ENCODE data around the gene PRKCE.
"Not testable (repeated sequence)": the region's sequence is repeated elsewhere in the genome, so short reads cannot be mapped to it uniquely, and the experiment has no call there.

Gene PRKCE

GRCh38 chr2:45837812-45838341 lies 186.4 kb downstream of the PRKCE start:
- DNase-seq (ENCODE audit: low read depth): no peak

GRCh38 chr2:45839508-45840251 lies 188.2 kb downstream of the PRKCE start:
- no peak for DNase-seq (ENCODE audit: low read depth)

- DNase-seq (ENCODE audit: low read depth): no peak
Measured at GRCh38 chr2:45840481-45840880, 189.0 kb downstream of the PRKCE start.

GRCh38 chr2:45841752-45842407 lies 190.4 kb downstream of the PRKCE start:
- no peak for DNase-seq (ENCODE audit: low read depth)

- no peak for DNase-seq (ENCODE audit: low read depth)
Measured at GRCh38 chr2:45843136-45843535, 191.7 kb downstream of the PRKCE start.

GRCh38 chr2:45844796-45845457 lies 193.5 kb downstream of the PRKCE start:
- no peak for DNase-seq (ENCODE audit: low read depth)

GRCh38 chr2:45845566-45845965 lies 194.1 kb downstream of the PRKCE start:
- no peak for DNase-seq (ENCODE audit: low read depth)

GRCh38 chr2:45849491-45850283 lies 198.2 kb downstream of the PRKCE start:
- no peak for DNase-seq (ENCODE audit: low read depth)

- no peak for DNase-seq (ENCODE audit: low read depth)
Measured at GRCh38 chr2:45850558-45850957, 199.1 kb downstream of the PRKCE start.

- no peak for DNase-seq (ENCODE audit: low read depth)
Measured at GRCh38 chr2:45851111-45851510, 199.6 kb downstream of the PRKCE start.

- no peak for DNase-seq (ENCODE audit: low read depth)
Measured at GRCh38 chr2:45851576-45852304, 200.3 kb downstream of the PRKCE start.

GRCh38 chr2:45852450-45853150 lies 201.1 kb downstream of the PRKCE start:
- DNase-seq (ENCODE audit: low read depth): no peak

GRCh38 chr2:45855374-45855773 lies 203.9 kb downstream of the PRKCE start:
- no peak for DNase-seq (ENCODE audit: low read depth)

- DNase-seq (ENCODE audit: low read depth): no peak
Measured at GRCh38 chr2:45856391-45857274, 205.2 kb downstream of the PRKCE start.

GRCh38 chr2:45857275-45857609 lies 205.8 kb downstream of the PRKCE start:
- no peak for DNase-seq (ENCODE audit: low read depth)

- DNase-seq (ENCODE audit: low read depth): no peak
Measured at GRCh38 chr2:45857867-45858520, 206.5 kb downstream of the PRKCE start.

GRCh38 chr2:45858872-45859271 lies 207.4 kb downstream of the PRKCE start:
- not testable (repeated sequence) for DNase-seq (ENCODE audit: low read depth)

GRCh38 chr2:45859682-45860081 lies 208.2 kb downstream of the PRKCE start:
- no peak for DNase-seq (ENCODE audit: low read depth)

Data from activated gamma-delta T cell treated with anti-CD3 and anti-CD28 coated beads, Interleukin-2, amount 50 U/mL, for 16 hours (primary cell).